Measurements from ENCODE around the gene CD59.

DNA sequence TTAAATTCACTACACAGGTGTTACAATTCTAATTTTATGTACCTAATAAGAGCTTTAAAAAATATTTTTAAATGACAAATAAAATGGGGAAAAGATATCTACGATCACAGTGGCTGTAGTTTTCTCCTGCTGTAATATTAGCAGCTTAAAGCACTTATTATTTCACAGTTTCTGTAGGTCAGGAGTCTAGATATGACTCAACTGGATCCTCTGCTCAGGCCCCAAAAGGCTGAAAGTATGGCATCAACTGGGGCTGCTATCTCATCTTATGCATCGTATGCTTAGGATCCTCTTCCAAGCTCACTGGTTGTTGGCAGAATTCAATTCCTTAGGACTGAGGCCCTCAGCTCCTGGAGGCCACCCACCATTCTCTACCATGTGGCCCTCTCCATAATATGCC lies 25.2 kb upstream of the CD59 start:
- TF ChIP-seq TAF1 (IDR thresholded peaks at IDR 0.05; ENCODE audit: borderline replicate concordance, low read depth, low read length) (no peak), POLR2A (IDR thresholded peaks at IDR 0.05; ENCODE audit: low read depth, low read length) (no peak)
